ENCODE measurements around the gene BMPR1A. TPM values are rescaled to one million over a fixed set of nuclear protein-coding genes. Genes with fewer than 3 reads are reported as not detected.

Gene BMPR1A
- polyA plus RNA-seq, 3 donors = 0.25 to 0.67 (median 0.61) TPM

DNA sequence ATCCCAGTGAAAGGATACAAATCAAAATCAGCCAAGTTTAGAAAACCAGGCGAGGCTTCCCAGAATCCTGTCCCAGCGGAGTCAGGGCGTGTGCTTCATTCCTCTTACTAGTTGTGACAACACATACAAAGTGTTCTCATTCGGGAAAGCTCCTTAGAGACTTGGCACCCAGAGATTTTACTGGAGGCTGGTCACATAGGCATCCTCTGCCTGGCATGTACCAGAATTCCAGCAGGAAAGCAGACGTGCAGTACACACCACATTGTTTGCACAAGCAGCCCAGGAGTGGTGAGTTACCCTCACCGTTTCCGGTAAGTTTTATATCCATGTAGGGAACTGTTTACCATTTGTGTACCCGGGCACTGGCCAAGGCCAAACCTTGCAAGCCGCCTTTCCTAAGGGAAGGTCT lies 166.1 kb downstream of the BMPR1A start:
- Histone ChIP-seq H4K20me1 (ENCODE audit: insufficient read depth, low read length) (no peaks in the 10 kb centered on the region), H3K9me3 (replicated peaks in 1 of 2; ENCODE audit: control insufficient read depth in 1 of 2, insufficient read depth in 1 of 2, low read length in 2 of 2) (no peaks in the 10 kb centered on the region), H3K27me3 (ENCODE audit: control insufficient read depth in 2 of 2, insufficient read depth in 2 of 2, low read length in 2 of 2) (no peaks in the 10 kb centered on the region), H3K79me2 (ENCODE audit: insufficient read depth, low read length) (no peaks in the 10 kb centered on the region), H3K4me2 (replicated peaks; ENCODE audit: extremely low read depth, low read length, poor library complexity, severe bottlenecking) (no peak overlapping the region), H3K9ac (ENCODE audit: insufficient read depth, low read length, poor library complexity, severe bottlenecking) (no peak overlapping the region), H3K4me3 (replicated peaks in 1 of 3; ENCODE audit: low read depth in 2 of 3, low read length in 3 of 3) (no peak overlapping the region), H2AFZ (ENCODE audit: insufficient read depth, low read depth, low read length, poor library complexity, severe bottlenecking) (no peak overlapping the region), H3K36me3 (replicated peaks in 1 of 2; ENCODE audit: control insufficient read depth in 1 of 2, insufficient read depth in 2 of 2, low read length in 2 of 2) (no peaks in the 10 kb centered on the region), H3K4me1 (ENCODE audit: control insufficient read depth in 1 of 2, insufficient read depth in 2 of 2, low read length in 2 of 2) (no peaks in the 10 kb centered on the region), H3K27ac (ENCODE audit: low read depth in 1 of 2, low read length in 2 of 2) (no peak overlapping the region)
- peaks cover 0 to 2% (median 0%) of the 10 kb centered on the region in 3 donors for H3K27me3 Mint-ChIP-seq (ENCODE audit: low read depth in 3 of 3)
- WGBS (ENCODE audit: insufficient coverage) = 97% methylated on average over 7 of the region's 9 CpGs
- no peaks in the 10 kb centered on the region for H3K4me1 Mint-ChIP-seq
- DNase-seq = no peak
- intact Hi-C loops (cut with micrococcal nuclease) = no loop called here
- no peaks in the 10 kb centered on the region for H3K9me3 Mint-ChIP-seq
- no peak overlapping the region for H3K27ac Mint-ChIP-seq
- no peaks in the 10 kb centered on the region for H3K36me3 Mint-ChIP-seq
- TF ChIP-seq, protein P1, sequence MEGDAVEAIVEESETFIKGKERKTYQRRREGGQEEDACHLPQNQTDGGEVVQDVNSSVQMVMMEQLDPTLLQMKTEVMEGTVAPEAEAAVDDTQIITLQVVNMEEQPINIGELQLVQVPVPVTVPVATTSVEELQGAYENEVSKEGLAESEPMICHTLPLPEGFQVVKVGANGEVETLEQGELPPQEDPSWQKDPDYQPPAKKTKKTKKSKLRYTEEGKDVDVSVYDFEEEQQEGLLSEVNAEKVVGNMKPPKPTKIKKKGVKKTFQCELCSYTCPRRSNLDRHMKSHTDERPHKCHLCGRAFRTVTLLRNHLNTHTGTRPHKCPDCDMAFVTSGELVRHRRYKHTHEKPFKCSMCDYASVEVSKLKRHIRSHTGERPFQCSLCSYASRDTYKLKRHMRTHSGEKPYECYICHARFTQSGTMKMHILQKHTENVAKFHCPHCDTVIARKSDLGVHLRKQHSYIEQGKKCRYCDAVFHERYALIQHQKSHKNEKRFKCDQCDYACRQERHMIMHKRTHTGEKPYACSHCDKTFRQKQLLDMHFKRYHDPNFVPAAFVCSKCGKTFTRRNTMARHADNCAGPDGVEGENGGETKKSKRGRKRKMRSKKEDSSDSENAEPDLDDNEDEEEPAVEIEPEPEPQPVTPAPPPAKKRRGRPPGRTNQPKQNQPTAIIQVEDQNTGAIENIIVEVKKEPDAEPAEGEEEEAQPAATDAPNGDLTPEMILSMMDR (IDR thresholded peaks at IDR 0.05) = no peak
- H3K4me3 Mint-ChIP-seq = no peak overlapping the region

DNA sequence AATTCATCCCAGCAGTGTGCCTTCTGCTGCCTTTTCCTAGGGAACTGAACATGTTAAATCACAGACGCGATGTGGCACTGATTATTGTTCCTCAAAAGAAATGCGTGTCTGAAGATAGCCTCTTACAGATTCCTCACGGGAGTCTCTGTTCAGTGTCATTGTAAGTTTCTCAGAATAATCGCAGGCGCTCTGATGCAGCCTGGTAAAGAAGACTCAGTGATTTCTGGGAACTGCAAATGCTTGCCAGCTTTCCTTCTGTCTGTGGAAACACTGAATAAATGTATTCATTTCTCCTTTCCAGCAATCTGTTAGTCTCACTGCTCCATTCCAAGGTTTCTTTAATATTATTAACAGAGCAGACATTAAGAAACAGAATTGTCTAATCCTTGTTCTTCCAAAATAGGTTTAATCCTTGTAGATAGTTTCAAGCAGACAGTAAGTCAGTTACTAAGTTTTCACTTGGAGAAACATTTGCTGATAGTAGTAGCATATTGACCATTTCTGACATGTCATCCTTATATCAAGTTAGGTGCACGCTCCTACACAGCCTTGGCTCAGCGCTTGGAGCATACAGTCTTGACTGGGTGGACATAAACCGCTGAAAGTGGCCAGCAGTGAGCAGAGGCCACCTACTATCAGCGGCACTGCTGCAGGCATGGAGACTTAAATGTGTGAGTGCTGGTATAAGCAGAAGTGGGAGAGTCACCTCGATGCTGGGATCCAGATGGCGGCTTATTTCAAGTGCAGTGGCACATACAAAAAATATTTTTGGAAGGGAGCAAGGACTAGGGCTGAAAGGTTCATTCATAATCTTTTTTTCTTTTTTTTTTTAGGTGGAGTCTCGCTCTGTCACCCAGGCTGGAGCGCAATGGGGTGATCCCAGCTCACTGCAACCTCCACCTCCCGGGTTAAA lies 173.3 kb downstream of the BMPR1A start:
- peaks cover 0 to 4% (median 0%) of the 10 kb centered on the region in 3 donors for H3K27me3 Mint-ChIP-seq (ENCODE audit: low read depth in 3 of 3)
- H3K27ac ChIP-seq (ENCODE audit: low read depth in 1 of 2, low read length in 2 of 2) = no peak overlapping the region
- no peaks in the 10 kb centered on the region for H4K20me1 ChIP-seq (ENCODE audit: insufficient read depth, low read length)
- H3K27me3 ChIP-seq (ENCODE audit: control insufficient read depth in 2 of 2, insufficient read depth in 2 of 2, low read length in 2 of 2) = no peaks in the 10 kb centered on the region
- H2AFZ ChIP-seq (ENCODE audit: insufficient read depth, low read depth, low read length, poor library complexity, severe bottlenecking) = no peak overlapping the region
- TF ChIP-seq, protein P1 (IDR thresholded peaks at IDR 0.05) = no peak
- no peaks in the 10 kb centered on the region for H3K36me3 ChIP-seq (replicated peaks in 1 of 2; ENCODE audit: control insufficient read depth in 1 of 2, insufficient read depth in 2 of 2, low read length in 2 of 2)
- H3K79me2 ChIP-seq (ENCODE audit: insufficient read depth, low read length) = no peaks in the 10 kb centered on the region
- no peak overlapping the region for H3K4me2 ChIP-seq (replicated peaks; ENCODE audit: extremely low read depth, low read length, poor library complexity, severe bottlenecking)
- H3K27ac Mint-ChIP-seq = no peak overlapping the region
- H3K9me3 Mint-ChIP-seq = no peaks in the 10 kb centered on the region
- H3K9me3 ChIP-seq (replicated peaks in 1 of 2; ENCODE audit: control insufficient read depth in 1 of 2, insufficient read depth in 1 of 2, low read length in 2 of 2) = no peaks in the 10 kb centered on the region
- 92% methylated on average over 10 of the region's 15 CpGs for WGBS (ENCODE audit: insufficient coverage)
- H3K4me3 Mint-ChIP-seq = no peak overlapping the region
- H3K4me1 ChIP-seq (ENCODE audit: control insufficient read depth in 1 of 2, insufficient read depth in 2 of 2, low read length in 2 of 2) = no peaks in the 10 kb centered on the region
- DNase-seq = no peak
- intact Hi-C loops (cut with micrococcal nuclease) = no loop called here
- H3K4me1 Mint-ChIP-seq = peaks cover 4% of the 10 kb centered on the region
- H3K9ac ChIP-seq (ENCODE audit: insufficient read depth, low read length, poor library complexity, severe bottlenecking) = no peak overlapping the region
- no peak overlapping the region for H3K4me3 ChIP-seq (replicated peaks in 1 of 3; ENCODE audit: low read depth in 2 of 3, low read length in 3 of 3)
- no peaks in the 10 kb centered on the region for H3K36me3 Mint-ChIP-seq

All from CD14-positive monocyte (primary cell).